GM18873 (cell line): ENCODE measurements around the gene G0S2.
"Not testable (repeated sequence)": the region's sequence is repeated elsewhere in the genome, so short reads cannot be mapped to it uniquely, and the experiment has no call there.

ENCODE experiments used
- ATAC-seq: cut with Tn5 transposase; IDR thresholded peaks from one replicate; pipeline ENCODE4 v1.9.1; 2021; ENCODE audit warnings: mild to moderate bottlenecking, moderate library complexity, moderate number of reproducible peaks; ENCODE audit not compliant: unreplicated experiment, low FRiP score

The G0S2 gene

GRCh38 chr1:209673631-209674417, 1.4 kb upstream of the G0S2 start:
- no peak for ATAC-seq

DNA sequence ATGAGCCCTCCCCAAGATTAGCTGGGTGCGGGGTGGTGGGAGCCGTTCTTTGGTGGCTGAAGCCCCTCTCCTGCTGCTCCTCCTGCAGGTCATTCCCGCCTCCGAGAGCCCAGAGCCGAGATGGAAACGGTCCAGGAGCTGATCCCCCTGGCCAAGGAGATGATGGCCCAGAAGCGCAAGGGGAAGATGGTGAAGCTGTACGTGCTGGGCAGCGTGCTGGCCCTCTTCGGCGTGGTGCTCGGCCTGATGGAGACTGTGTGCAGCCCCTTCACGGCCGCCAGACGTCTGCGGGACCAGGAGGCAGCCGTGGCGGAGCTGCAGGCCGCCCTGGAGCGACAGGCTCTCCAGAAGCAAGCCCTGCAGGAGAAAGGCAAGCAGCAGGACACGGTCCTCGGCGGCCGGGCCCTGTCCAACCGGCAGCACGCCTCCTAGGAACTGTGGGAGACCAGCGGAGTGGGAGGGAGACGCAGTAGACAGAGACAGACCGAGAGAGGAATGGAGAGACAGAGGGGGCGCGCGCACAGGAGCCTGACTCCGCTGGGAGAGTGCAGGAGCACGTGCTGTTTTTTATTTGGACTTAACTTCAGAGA, 448 bp downstream of the G0S2 start:
- ATAC-seq: no peak

GRCh38 chr1:209678981-209679539, 3.8 kb downstream of the G0S2 start:
- no peak for ATAC-seq

GRCh38 chr1:209685821-209686220, 10.6 kb downstream of the G0S2 start:
- ATAC-seq: peak; percentile 76

DNA sequence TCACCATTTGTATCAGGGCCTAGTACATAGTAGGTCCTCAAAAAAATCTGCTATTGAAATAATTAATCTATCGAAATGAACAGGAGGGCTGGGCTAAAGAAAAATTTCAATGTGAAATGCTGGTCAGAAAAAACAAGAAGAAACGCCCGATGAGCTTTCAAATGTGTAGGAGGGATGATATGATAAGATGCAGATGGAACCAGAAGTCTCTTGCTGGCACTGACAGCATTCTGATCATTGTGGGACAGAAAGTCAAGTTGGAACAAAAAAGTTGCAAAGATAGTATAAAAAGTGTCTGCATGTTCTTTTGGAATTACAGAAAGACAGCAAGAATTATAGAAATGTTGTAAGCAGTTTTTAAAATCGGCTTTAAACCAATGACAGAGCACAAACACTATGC, 11.1 kb downstream of the G0S2 start:
- ATAC-seq: no peak

DNA sequence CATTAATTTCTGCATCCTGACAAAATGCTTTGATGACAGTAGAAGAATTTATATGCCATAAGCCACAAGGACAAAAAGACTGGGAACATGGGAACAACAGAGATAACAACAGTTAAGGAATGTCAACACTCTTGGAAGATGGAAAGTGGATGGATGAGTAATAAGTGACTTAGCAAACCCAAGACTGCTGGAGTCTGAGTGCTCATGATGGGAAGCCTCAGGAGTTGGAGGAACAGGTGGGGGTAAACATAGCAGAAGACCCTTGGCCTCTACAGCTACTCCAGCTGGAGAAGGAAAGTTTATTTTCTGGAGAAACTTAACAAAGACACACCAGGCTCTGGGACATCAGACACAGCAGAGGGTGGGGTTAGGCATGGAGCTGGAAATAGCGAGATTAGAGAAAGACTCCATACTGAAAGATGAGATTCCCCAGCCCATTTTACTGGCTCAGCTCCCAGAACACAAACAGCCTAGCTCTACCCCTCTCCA, 13.6 kb downstream of the G0S2 start:
- ATAC-seq: no peak

DNA sequence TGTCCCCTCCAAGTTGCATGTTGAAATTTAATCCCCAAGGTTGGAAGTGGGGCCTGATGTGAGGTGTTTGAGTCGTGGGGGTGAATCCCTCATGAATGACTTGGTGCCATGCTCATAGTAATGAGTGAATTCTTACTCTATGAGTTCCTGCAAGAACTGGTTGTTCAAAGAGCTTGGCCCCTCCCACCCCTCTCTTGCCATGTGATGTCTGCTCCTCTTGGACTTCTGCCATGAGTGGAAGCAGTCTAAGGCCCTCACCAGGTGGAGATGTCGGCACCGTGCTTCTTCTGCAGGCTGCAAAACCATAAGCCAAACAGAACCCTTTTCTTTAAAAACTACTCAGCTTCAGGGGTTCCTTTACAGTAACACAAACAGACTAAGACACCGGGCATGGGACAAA, 14.3 kb downstream of the G0S2 start:
- ATAC-seq: no peak

- no peak for ATAC-seq
These were observed 16.0 kb downstream of the G0S2 start for GRCh38 chr1:209691237-209691636.

DNA sequence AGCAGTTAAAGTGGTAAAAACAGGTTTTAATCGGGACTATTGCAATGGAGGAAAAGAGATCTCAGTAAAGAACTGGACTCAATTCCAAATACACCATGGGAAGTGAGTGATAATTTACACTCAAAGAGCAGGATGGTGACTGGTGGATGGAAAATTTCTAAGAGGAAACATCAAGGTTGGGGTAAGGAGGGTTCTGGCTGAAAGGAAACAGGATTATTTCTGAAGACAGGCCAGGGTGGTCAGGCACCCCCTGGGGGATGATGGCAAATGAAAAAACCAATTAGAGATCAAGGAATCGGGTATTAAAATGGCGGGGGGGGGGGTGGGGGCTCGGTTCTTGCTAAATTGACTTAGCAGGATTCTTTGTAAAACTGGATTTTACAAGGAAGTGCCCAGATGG, 17.1 kb downstream of the G0S2 start:
- ATAC-seq: no peak

DNA sequence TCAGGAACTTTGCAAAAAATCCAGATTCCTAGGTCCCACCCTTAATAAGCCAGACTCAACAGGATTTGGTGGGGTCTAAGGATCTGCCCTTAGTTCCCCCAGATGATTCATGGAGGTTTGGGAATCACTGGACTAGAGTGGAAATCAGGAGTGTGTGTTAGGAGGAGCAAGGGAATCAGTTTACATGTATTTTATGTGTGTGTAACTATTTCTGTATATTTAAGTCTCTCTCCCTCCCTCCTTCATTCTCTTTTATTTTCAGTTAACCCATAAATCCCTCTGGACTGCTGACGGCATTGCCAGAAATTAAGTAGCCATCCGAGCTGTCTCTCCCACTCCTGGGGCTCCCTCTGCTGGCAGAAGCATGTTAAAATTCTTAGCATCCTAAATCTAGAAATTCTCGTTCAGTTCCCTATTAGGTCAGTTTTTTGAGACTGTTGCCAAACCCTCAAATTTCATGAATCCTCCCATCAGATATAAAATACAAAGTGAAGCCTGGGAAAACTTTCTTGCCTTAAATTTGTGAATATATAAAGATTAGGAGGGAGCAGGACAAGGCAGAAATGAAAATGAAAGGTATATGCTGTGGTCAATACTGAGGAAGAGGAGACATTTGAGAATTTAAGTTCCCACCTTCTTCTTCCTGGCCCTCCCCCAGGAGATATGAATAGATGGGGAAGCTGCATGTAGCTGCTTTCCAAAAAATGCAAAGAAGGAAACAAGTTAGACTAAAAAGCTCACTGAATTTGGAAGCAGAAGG, 17.7 kb downstream of the G0S2 start:
- ATAC-seq: no peak

GRCh38 chr1:209696673-209697072, 21.5 kb downstream of the G0S2 start:
- no peak for ATAC-seq

- no peak for ATAC-seq
These were observed 21.9 kb downstream of the G0S2 start for GRCh38 chr1:209697126-209697525.

DNA sequence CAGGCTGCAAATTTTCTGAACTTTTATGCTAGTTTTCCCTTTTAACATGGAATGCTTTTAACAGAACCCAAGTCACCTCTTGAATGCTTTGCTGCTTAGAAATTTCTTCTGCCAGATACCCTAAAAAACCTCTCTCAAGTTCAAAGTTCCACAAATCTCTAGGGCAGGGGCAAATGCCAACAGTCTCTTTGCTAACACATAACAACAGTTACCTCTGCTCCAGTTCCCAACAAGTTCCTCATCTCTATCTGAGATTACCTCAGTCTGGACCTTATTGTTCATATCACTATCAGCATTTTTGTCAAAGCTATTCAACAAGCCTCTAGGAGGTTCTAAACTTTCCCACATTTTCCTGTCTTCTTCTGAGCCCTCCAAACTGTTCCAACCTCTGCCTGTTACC, 25.5 kb downstream of the G0S2 start:
- ATAC-seq: not testable (repeated sequence)

DNA sequence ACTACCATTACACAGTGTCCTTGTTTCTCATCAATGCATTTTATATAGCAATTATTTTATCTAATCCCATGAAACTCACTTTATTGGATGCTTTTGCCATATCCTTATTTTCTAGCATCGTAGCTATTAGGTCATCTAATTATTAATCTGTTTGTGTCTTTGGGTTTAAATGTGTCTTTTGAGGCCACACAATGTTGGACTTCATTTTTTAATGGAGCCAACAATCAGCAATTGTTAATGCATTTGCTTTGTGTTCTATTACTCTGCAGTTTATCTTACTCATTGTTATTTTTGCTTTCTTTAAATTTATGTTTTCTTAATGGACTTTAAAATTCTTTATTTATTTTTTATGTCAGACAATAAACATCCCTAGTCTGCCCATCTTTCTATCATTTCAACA, 27.6 kb downstream of the G0S2 start:
- no peak for ATAC-seq

- ATAC-seq: no peak
These were observed 28.8 kb downstream of the G0S2 start for GRCh38 chr1:209703834-209704504.

DNA sequence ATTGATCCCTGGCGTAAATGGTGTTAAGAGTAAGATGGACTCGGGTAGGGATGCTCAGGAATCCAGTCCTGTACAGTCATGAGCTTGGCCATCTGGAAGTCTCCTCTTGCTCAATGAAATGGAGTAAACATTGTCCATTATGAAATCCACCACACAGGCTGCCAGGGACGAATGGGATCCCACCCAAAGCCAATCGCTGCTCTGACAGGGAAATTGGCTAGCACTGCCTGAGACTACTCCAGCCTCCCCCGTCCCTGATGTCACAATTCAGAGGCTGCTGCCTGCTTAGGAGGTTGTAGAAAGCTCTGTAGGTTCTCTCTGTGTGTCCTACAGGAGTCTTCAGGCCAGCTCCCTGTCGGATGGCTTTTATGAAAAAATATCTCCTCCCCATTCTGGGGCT, 29.4 kb downstream of the G0S2 start, which contains the start of gene HSD11B1:
HSD11B1 (plus strand) TSS at position 263 of the 400 bp plus-strand sequence; CDS start at position 360, 97 bp downstream.
- ATAC-seq: no peak

DNA sequence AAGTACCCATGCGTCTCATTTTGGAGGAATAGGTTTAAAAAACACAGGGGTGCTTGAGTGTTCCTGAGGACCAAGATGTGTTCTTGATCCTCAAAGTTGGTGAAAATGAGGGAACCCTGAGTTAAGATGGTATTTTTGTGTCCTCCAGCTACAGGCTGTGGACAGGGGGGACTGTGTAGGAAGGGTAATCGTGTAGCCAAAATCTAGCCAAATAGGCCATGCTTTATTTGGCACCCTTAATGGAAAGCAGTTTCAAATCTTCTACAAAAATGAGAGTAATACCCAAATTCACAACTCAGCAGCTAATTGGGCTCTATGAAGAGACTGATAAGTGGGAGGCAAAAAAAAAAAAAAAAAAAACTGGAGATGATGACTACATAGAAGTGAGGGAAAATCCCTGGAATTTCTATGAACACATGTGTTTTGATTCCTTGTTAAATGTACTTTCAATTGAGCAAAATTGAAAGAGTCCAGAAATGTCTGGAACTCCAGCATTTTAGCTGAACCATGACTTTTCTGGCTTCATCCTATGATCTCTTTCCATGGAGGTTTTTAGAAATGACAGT, 29.9 kb downstream of the G0S2 start:
- ATAC-seq: no peak

- no peak for ATAC-seq
These were observed 31.4 kb downstream of the G0S2 start for GRCh38 chr1:209706622-209707021.

DNA sequence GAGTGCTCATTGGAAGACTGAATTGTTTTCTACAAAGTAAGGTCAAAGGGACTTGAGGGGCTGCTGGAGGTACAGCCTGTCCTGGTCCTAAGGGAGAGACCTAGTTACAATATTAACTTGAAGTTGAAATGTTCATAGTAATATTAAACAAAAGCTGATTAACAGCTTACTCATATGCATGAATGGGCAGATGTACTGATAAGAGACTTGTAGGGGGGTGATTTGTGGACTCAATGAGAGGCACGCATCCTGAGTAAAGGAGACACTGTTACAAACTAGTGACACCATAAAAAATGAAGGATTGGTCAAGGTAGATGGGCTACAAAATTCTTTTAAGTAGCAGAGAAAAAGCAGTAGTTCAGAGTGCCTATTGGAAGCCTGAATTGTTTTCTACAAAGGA, 32.1 kb downstream of the G0S2 start:
- no peak for ATAC-seq

DNA sequence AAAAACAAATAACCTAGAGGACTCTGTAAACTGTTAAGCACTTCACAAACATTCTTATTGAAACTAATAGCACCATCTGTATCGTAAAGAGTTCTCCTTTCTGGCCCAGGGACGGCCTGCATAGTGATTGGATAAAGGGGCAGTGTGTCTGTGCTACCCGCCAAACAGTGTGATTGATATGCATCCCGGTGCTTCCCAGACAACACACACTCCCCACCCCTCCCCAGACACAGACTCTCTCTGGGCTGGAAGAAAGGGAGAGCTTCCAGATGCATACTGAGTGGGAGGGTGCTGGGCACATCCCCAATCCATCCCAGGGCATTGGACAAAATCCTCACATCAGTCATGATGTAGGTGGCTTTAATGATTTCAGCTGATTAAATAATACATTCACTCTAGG, 33.1 kb downstream of the G0S2 start:
- no peak for ATAC-seq
